NT2/D1 (cell line): ENCODE measurements around the gene HARS1.
"Not testable (repeated sequence)": the region's sequence is repeated elsewhere in the genome, so short reads cannot be mapped to it uniquely, and the experiment has no call there.

Experiments
- DNase-seq: peaks from one replicate; pipeline ENCODE4 v3.0.0-alpha.2; 2011; ENCODE audit warnings: low read depth, low spot score
- H3K27me3 ChIP-seq: 2 replicates; pipeline ENCODE4 v1.6.0; 2011; ENCODE audit warnings: mild to moderate bottlenecking; ENCODE audit not compliant: insufficient read length, insufficient read depth
- H3K36me3 ChIP-seq: 2 replicates; pipeline ENCODE4 v1.6.1; 2011; ENCODE audit warnings: mild to moderate bottlenecking, low read length, mixed read lengths; ENCODE audit not compliant: insufficient read depth, insufficient read length
- H3K4me1 ChIP-seq: 2 replicates; pipeline ENCODE4 v1.5.1; 2011; ENCODE audit not compliant: insufficient read depth, insufficient read length
- H3K4me3 ChIP-seq: 2 replicates; pipeline ENCODE4 v1.5.1; 2011; ENCODE audit warnings: low read depth; ENCODE audit not compliant: insufficient read length
- H3K9ac ChIP-seq: 2 replicates; pipeline ENCODE4 v1.6.0; 2011; ENCODE audit warnings: low read depth; ENCODE audit not compliant: insufficient read length
- H3K9me3 ChIP-seq: 2 replicates; pipeline ENCODE4 v1.5.1; 2011; ENCODE audit warnings: mild to moderate bottlenecking, low read length; ENCODE audit not compliant: insufficient read depth
- SUZ12 ChIP-seq: IDR thresholded peaks from 2 replicates; pipeline ENCODE4 v1.6.1; 2011; ENCODE audit not compliant: insufficient read length, insufficient read depth; ENCODE audit errors: extremely low read depth
- YY1 ChIP-seq: IDR thresholded peaks from 2 replicates; pipeline ENCODE4 v1.6.1; 2011; ENCODE audit not compliant: insufficient read length, insufficient read depth
- ZNF274 ChIP-seq: IDR thresholded peaks from 2 replicates; pipeline ENCODE4 v1.6.1; 2011; ENCODE audit warnings: mild to moderate bottlenecking, low read depth, low read length

HARS1 gene, protein sequence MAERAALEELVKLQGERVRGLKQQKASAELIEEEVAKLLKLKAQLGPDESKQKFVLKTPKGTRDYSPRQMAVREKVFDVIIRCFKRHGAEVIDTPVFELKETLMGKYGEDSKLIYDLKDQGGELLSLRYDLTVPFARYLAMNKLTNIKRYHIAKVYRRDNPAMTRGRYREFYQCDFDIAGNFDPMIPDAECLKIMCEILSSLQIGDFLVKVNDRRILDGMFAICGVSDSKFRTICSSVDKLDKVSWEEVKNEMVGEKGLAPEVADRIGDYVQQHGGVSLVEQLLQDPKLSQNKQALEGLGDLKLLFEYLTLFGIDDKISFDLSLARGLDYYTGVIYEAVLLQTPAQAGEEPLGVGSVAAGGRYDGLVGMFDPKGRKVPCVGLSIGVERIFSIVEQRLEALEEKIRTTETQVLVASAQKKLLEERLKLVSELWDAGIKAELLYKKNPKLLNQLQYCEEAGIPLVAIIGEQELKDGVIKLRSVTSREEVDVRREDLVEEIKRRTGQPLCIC

DNA sequence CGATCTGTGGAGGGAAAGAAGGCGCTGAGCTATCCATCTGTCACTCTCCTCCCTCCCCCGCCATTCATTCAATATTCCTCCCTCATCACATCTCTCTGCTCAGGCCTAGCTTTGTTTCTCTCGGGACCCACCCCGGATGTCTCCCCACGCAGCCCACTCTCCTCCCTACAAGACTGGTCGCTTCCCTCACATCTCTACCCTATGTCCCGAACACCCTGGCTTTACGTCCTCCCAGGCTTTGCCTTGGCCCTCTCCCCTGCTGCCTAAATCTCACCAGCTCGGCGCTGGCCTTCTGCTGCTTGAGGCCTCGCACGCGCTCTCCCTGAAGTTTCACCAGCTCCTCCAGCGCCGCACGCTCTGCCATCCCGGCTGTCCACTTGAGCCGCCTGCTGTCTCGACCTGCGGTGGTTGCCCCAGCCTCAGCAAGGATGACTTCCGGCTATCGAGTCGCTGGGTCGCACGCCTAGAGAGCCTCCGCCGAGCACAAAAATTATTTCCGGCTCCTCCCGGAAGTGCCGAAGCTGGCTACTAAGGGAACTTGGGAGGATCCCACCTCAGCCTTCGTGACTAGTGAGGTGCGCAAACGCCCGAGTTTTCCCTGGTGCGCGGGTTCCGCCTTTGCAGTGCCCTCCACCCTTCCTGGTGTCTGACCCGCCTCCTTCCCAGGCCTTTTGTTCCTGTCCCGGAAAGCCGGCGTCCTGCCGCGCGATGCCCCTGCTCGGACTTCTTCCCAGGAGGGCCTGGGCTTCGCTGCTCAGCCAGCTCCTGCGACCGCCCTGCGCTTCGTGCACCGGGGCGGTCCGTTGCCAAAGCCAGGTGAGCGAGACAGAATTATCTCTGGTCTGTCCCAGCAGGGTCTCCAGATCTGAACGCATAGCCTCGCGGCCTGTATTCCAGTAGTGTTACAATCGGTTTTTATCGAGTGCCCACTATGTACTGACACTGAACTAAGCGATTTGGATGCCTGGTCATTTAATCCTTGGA lies at the start of gene HARS1, which contains the start of gene HARS2:
Gene HARS1, minus strand, starts transcription at position 430 of the 984 bp plus-strand sequence. Its CDS starts 66 bp downstream, at position 364.
Gene HARS2, plus strand, starts transcription at position 515 of the 984 bp plus-strand sequence. Its CDS starts 194 bp downstream, at position 709.
- TF ChIP-seq YY1 = no peak
- TF ChIP-seq SUZ12 = no peak
- no peak for TF ChIP-seq ZNF274
- Histone ChIP-seq H3K9ac (peak within 1 kb of the TSS; percentile 94), H3K36me3 (peaks cover 58% of the 10 kb centered on the region), H3K27me3 (no peaks in the 10 kb centered on the region), H3K9me3 (no peaks in the 10 kb centered on the region), H3K4me3 (peak within 1 kb of the TSS; percentile 87), H3K4me1 (no peaks in the 10 kb centered on the region)
- peak; percentile 77 for DNase-seq

DNA sequence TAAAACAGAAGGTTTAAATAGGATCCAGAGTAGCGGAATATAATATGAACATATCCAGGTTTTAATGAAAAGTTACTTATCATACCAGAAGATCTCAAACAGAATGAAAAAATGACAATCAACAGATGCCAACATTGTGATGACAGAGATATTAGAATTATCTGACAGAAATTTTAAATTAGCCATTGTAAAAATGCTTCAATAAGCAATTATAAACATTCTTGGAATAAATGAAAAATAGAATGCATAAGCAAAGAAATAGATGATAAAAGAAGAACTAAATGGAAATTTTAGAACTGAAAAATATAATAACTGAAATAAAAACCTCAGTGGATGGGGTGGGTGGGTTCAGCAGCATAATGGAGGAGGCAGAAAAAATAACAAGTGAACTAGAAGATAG lies 46.3 kb upstream of the HARS1 start:
- no peaks in the 10 kb centered on the region for H3K9me3 ChIP-seq
- no peaks in the 10 kb centered on the region for H3K36me3 ChIP-seq
- no peak for DNase-seq
- no peaks in the 10 kb centered on the region for H3K4me1 ChIP-seq
- no peaks in the 10 kb centered on the region for H3K27me3 ChIP-seq
- no peak overlapping the region for H3K4me3 ChIP-seq
- no peak for TF ChIP-seq SUZ12
- TF ChIP-seq ZNF274 = no peak
- no peak for TF ChIP-seq YY1
- no peak overlapping the region for H3K9ac ChIP-seq

- DNase-seq = no peak
- TF ChIP-seq SUZ12 = no peak
- TF ChIP-seq ZNF274 = no peak
- no peak for TF ChIP-seq YY1
- Histone ChIP-seq H3K27me3 (no peaks in the 10 kb centered on the region), H3K9ac (no peak overlapping the region), H3K4me1 (no peaks in the 10 kb centered on the region), H3K36me3 (no peaks in the 10 kb centered on the region), H3K4me3 (no peak overlapping the region), H3K9me3 (no peaks in the 10 kb centered on the region)
Observed at GRCh38 chr5:140734354-140734753, 43.2 kb upstream of the HARS1 start.

GRCh38 chr5:140733098-140733497 lies 41.9 kb upstream of the HARS1 start:
- Histone ChIP-seq H3K9ac (no peak overlapping the region), H3K9me3 (no peaks in the 10 kb centered on the region), H3K4me3 (no peak overlapping the region), H3K27me3 (no peaks in the 10 kb centered on the region), H3K4me1 (no peaks in the 10 kb centered on the region), H3K36me3 (no peaks in the 10 kb centered on the region)
- DNase-seq = no peak
- TF ChIP-seq ZNF274 = no peak
- no peak for TF ChIP-seq YY1
- TF ChIP-seq SUZ12 = no peak

- Histone ChIP-seq H3K4me1 (no peaks in the 10 kb centered on the region), H3K9me3 (no peaks in the 10 kb centered on the region), H3K9ac (no peak overlapping the region), H3K4me3 (peak overlapping the region; percentile 67), H3K27me3 (no peaks in the 10 kb centered on the region), H3K36me3 (no peaks in the 10 kb centered on the region)
- peak; percentile 76 for DNase-seq
- TF ChIP-seq ZNF274 (no peak), YY1 (no peak), SUZ12 (no peak)
Observed at GRCh38 chr5:140725799-140726471, 34.8 kb upstream of the HARS1 start.

DNA sequence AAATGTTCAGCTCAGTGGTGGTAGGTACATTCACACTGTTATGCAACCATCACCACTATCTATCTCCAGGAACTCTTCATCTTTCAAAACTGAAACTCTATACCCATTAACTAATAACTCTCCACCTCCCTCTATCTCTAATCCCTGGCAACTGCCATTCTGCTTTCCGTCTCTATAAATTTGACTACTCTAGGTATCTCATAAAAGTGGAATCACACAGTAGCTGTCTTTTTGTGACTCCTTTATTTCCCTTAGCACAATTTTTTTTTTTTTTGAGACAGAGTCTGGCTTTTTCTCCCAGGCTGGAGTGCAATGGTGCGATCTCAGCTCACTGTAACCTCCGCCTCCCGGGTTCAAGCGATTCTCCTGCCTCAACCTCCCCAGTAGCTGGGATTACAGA lies 30.2 kb upstream of the HARS1 start:
- DNase-seq, H3K9me3 ChIP-seq, H3K4me1 ChIP-seq, H3K27me3 ChIP-seq, H3K9ac ChIP-seq, H3K4me3 ChIP-seq, H3K36me3 ChIP-seq: not testable (repeated sequence)

DNA sequence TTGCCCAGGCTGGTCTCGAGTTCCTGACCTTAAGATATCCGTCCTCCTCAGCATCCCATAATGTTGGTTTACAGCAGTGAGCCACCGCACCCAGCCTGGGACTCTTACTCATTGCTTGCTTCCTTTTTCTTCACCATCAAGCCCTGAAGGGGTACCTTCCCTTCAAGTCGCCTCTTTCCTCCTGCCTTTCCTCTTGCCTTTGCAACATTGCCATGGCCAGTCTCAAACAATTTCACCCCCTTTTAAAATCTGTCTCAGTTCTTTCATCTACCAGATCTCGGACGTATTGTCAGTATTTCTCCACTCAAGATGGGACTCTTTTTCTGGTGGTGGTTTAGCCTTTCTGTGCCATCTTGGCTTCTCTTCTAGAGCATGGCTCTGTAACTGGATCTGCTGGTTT lies 29.6 kb upstream of the HARS1 start:
- DNase-seq, H3K9ac ChIP-seq, H3K36me3 ChIP-seq, H3K4me3 ChIP-seq, H3K9me3 ChIP-seq, H3K4me1 ChIP-seq, H3K27me3 ChIP-seq: not testable (repeated sequence)
